ENCODE measurements around the gene TFDP3. TPM values are rescaled to one million over a fixed set of nuclear protein-coding genes. Genes with fewer than 3 reads are reported as not detected.
A peak's percentile ranks its signal among the peaks of the same experiment; 100 is the strongest.

The TFDP3 gene
- not detected in 2 replicates for total RNA-seq
- polyA plus RNA-seq = not detected in 2 replicates

- Histone ChIP-seq H3K36me3 (no peaks in the 10 kb centered on the region), H3K4me3 (no peak within 1 kb of the TSS), H3K4me1 (ENCODE audit: low read depth) (no peaks in the 10 kb centered on the region), H3K9me3 (ENCODE audit: low read depth) (no peaks in the 10 kb centered on the region), H3K27ac (no peak within 1 kb of the TSS), H3K27me3 (no peaks in the 10 kb centered on the region)
- no peak for DNase-seq (ENCODE audit: low read depth in 1 of 2, low spot score in 1 of 2)
- TF ChIP-seq, protein P1, sequence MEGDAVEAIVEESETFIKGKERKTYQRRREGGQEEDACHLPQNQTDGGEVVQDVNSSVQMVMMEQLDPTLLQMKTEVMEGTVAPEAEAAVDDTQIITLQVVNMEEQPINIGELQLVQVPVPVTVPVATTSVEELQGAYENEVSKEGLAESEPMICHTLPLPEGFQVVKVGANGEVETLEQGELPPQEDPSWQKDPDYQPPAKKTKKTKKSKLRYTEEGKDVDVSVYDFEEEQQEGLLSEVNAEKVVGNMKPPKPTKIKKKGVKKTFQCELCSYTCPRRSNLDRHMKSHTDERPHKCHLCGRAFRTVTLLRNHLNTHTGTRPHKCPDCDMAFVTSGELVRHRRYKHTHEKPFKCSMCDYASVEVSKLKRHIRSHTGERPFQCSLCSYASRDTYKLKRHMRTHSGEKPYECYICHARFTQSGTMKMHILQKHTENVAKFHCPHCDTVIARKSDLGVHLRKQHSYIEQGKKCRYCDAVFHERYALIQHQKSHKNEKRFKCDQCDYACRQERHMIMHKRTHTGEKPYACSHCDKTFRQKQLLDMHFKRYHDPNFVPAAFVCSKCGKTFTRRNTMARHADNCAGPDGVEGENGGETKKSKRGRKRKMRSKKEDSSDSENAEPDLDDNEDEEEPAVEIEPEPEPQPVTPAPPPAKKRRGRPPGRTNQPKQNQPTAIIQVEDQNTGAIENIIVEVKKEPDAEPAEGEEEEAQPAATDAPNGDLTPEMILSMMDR (IDR thresholded peaks at IDR 0.05; ENCODE audit: low read depth, low read length) = no peak
Observed at GRCh38 chrX:133218329-133218728, at the start of gene TFDP3. TFDP3 (minus strand) TSS chrX:133218354; CDS start chrX:133218259, 95 bp downstream.

DNA sequence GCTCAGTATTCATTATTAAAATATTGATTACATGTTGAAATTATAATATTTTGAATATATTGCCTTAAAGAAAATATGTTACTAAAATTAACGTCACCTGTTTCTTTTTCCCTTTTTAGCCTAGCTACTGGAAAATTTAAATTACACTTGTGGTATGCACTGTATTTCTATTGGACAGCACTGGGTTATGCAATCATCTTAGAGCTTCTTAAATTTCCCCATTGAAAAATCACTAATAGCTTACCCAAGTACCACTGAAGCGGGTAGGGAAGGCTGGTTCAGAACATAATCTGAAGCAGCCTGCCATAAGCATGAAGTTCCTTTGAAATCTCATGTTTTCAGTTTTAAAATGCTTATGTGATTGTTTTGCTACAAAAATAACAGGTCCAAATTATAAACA, 49.5 kb upstream of the TFDP3 start:
- DNase-seq (ENCODE audit: low read depth in 1 of 2, low spot score in 1 of 2) = no peak
- Histone ChIP-seq H3K27ac (no peak overlapping the region), H3K4me3 (no peak overlapping the region), H3K27me3 (no peaks in the 10 kb centered on the region), H3K4me1 (ENCODE audit: low read depth) (peaks cover 10% of the 10 kb centered on the region), H3K9me3 (ENCODE audit: low read depth) (no peaks in the 10 kb centered on the region), H3K36me3 (no peaks in the 10 kb centered on the region)
- TF ChIP-seq, protein P1 (IDR thresholded peaks at IDR 0.05; ENCODE audit: low read depth, low read length) = no peak

DNA sequence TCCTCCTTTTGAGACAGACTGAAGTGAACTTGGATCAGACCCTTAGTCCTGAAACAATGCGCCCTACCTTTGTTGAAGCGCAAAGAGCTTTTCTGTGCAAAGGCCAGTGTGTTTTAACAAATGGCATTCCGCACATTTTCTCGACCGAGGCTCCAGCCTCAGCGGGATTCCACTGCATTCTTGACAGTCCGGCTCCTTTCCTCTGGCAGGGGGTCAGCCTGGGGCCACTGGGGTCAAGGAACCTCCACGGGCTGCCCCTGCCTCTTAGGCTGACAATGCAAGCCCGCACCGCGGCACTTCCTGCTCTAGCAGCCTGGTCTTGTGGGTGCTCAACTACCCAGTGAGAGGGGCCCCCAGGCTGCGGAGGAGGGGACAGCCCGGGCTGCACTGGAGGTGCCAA, 47.2 kb upstream of the TFDP3 start:
- H3K9me3 ChIP-seq (ENCODE audit: low read depth) = no peaks in the 10 kb centered on the region
- peak overlapping the region; percentile 10 for H3K27ac ChIP-seq
- H3K4me1 ChIP-seq (ENCODE audit: low read depth) = peaks cover 10% of the 10 kb centered on the region
- TF ChIP-seq, protein P1 (IDR thresholded peaks at IDR 0.05; ENCODE audit: low read depth, low read length) = no peak
- H3K27me3 ChIP-seq = no peaks in the 10 kb centered on the region
- no peaks in the 10 kb centered on the region for H3K36me3 ChIP-seq
- peak in 1 of 2 donors; percentile 76 for DNase-seq (ENCODE audit: low read depth in 1 of 2, low spot score in 1 of 2)
- H3K4me3 ChIP-seq = no peak overlapping the region

GRCh38 chrX:133258481-133258880, 40.3 kb upstream of the TFDP3 start:
- no peaks in the 10 kb centered on the region for H3K9me3 ChIP-seq (ENCODE audit: low read depth)
- no peak for DNase-seq (ENCODE audit: low read depth in 1 of 2, low spot score in 1 of 2)

DNA sequence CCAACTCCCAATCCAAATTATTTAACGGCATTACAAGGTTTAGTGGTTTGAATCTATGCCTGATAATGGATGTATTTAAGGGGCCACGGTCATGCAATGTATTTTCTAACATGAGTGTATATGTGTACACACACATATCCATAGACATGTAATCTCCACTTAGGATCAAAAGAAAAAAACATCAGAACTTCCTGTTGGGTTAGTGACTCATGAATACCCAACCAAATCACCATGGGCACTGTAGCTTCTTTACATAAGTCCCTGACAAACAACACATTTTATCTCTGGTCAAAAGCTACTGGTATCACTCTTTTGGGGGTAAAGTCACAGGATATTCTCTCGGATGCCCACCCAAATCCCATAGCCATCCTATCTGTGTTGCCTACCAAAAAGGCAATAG, 36.5 kb upstream of the TFDP3 start:
- TF ChIP-seq, protein P1 (IDR thresholded peaks at IDR 0.05; ENCODE audit: low read depth, low read length) = no peak
- DNase-seq (ENCODE audit: low read depth in 1 of 2, low spot score in 1 of 2) = no peak
- H3K4me1 ChIP-seq (ENCODE audit: low read depth) = peaks cover 3% of the 10 kb centered on the region
- H3K9me3 ChIP-seq (ENCODE audit: low read depth) = no peaks in the 10 kb centered on the region
- H3K4me3 ChIP-seq = no peak overlapping the region
- H3K36me3 ChIP-seq = no peaks in the 10 kb centered on the region
- no peaks in the 10 kb centered on the region for H3K27me3 ChIP-seq
- no peak overlapping the region for H3K27ac ChIP-seq

More at GRCh38 chrX:133258481-133258880, 40.3 kb upstream of the TFDP3 start:
- TF ChIP-seq, protein P1 (IDR thresholded peaks at IDR 0.05; ENCODE audit: low read depth, low read length) = no peak
- H3K4me3 ChIP-seq = no peak overlapping the region
- H3K27me3 ChIP-seq = no peaks in the 10 kb centered on the region
- no peaks in the 10 kb centered on the region for H3K4me1 ChIP-seq (ENCODE audit: low read depth)
- no peaks in the 10 kb centered on the region for H3K36me3 ChIP-seq
- no peak overlapping the region for H3K27ac ChIP-seq

DNA sequence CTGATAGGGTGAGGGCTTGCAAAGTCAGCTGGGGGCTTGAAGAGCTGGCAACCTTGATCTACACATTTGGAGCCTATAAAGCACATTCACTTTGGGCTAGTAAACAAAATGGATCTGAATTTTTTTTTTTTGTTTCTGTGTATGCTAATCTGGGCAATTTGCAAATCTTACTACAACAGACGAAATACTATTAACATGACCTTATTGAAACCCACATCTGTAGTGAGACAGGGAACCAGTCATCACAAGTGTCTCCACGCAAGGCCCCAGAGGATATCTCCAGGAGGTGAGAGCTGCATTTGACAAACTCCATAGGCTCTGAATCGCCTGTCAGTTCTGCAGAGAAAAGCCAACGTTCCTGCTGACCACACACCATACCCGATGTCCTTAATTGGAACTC, 33.0 kb upstream of the TFDP3 start:
- no peak overlapping the region for H3K4me3 ChIP-seq
- no peak overlapping the region for H3K27ac ChIP-seq
- TF ChIP-seq, protein P1 (IDR thresholded peaks at IDR 0.05; ENCODE audit: low read depth, low read length) = no peak
- peaks cover 3% of the 10 kb centered on the region for H3K4me1 ChIP-seq (ENCODE audit: low read depth)
- H3K9me3 ChIP-seq (ENCODE audit: low read depth) = no peaks in the 10 kb centered on the region
- DNase-seq (ENCODE audit: low read depth in 1 of 2, low spot score in 1 of 2) = no peak
- H3K27me3 ChIP-seq = no peaks in the 10 kb centered on the region
- no peaks in the 10 kb centered on the region for H3K36me3 ChIP-seq
